Measurements from ENCODE around the gene DAG1. TPM values are rescaled to one million over a fixed set of nuclear protein-coding genes. Genes with fewer than 3 reads are reported as not detected.

The DAG1 gene
- total and polyA plus RNA-seq, 2 experiments from 2014 or later, result 29.9 to 152 TPM

DNA sequence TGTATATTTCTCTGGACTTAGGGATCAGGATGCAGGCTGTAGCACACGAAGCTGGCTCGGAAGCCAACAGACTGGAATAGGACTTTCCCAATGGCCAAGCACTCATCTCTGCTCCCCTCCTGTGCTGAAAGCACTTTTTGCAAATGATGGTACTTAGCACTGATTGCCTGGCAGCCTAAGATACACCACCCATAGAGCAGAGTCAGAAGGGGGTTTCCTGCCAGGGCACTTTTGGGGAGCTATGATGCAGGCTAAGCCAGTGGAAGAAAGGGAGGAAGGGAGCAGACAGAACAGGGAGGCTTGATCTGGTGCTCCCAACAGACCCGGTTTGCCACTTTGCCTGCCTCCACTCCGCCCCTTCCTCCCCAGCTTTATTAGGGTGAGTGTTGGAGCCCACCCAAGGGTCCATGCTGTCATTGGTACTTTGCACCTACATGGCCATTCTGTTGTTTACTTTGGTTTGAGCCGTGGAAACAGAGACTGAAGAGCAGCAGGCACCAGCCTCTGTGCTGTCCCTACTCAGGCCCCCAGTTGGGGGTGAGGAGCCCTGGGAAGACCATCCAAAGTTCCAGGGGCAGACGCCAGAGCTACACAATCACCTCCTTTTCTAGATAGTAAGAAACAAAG lies 100.1 kb downstream of the DAG1 start:
- Mint-ChIP-seq H3K4me3 (no peak overlapping the region), H3K9me3 (no peaks in the 10 kb centered on the region), H3K27me3 (ENCODE audit: insufficient read depth, low read depth, poor library complexity) (peaks cover 7% of the 10 kb centered on the region), H3K36me3 (ENCODE audit: low read depth) (no peaks in the 10 kb centered on the region), H3K27ac (peak overlapping the region; percentile 20; the same call in 1 of the 2 replicates), H3K4me1 (peaks cover 19% of the 10 kb centered on the region)
- TF ChIP-seq ZNF114 (CRISPR knock-in tag; IDR thresholded peaks at IDR 0.05), result no peak
- Histone ChIP-seq H3K27me3 (ENCODE audit: insufficient read depth) (no peaks in the 10 kb centered on the region), H3K27ac (ENCODE audit: low read depth) (0 out of 2 replicates have a peak overlapping the region, but pooled peaks have one; percentile 39), H3K9me2 (ENCODE audit: insufficient read depth) (no peaks in the 10 kb centered on the region), H3F3A (replicated peaks; ENCODE audit: low read depth) (no peaks in the 10 kb centered on the region), H3K4me1 (ENCODE audit: insufficient read depth) (peaks cover 6% of the 10 kb centered on the region; the same call in 1 of the 2 replicates), H3K4me2 (peak overlapping the region; percentile 4; the same call in 1 of the 2 replicates), H3K36me3 (ENCODE audit: insufficient read depth) (no peaks in the 10 kb centered on the region), H2AFZ (no peak overlapping the region), H4K20me1 (replicated peaks; ENCODE audit: insufficient read depth) (no peaks in the 10 kb centered on the region; the same call in 1 of the 2 replicates), H3K79me2 (replicated peaks; ENCODE audit: insufficient read depth) (no peaks in the 10 kb centered on the region), H3K4me3 (no peak overlapping the region)
- DNase-seq (ENCODE audit: low spot score) (no peak), ATAC-seq (peak; percentile 63)

DNA sequence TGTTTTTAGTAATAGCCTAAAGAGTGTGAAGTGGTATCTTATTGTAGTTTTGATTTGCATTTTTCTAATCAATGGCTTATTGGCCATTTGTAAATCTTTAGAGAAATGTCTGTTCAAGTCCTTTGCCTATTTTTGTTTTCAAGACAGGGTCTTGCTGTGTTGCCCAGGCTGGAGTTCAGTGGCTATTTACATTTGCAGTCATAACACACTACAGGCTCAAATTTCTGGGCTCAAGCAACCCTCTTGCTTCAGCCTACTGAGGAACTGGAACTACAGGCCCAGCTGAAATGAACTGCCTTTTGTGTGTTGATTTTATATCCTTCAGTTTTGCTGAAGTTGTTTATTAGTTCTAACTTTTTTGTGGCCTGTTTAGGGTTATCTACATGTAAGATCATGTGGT lies 112.1 kb downstream of the DAG1 start:
- Histone ChIP-seq H3K4me1 (ENCODE audit: insufficient read depth) (0 out of 2 replicates have a peak, but pooled peaks cover 6% of the 10 kb centered on the region), H3K9me2 (ENCODE audit: insufficient read depth) (no peaks in the 10 kb centered on the region), H3F3A (replicated peaks; ENCODE audit: low read depth) (no peaks in the 10 kb centered on the region), H3K79me2 (replicated peaks; ENCODE audit: insufficient read depth) (no peaks in the 10 kb centered on the region), H3K4me3 (no peak overlapping the region), H3K27me3 (ENCODE audit: insufficient read depth) (no peaks in the 10 kb centered on the region), H3K27ac (ENCODE audit: low read depth) (no peak overlapping the region), H3K36me3 (ENCODE audit: insufficient read depth) (no peaks in the 10 kb centered on the region), H2AFZ (no peak overlapping the region), H4K20me1 (replicated peaks; ENCODE audit: insufficient read depth) (no peaks in the 10 kb centered on the region), H3K4me2 (no peak overlapping the region)
- Mint-ChIP-seq H3K4me3 (no peak overlapping the region), H3K27ac (no peak overlapping the region), H3K4me1 (no peaks in the 10 kb centered on the region), H3K9me3 (no peaks in the 10 kb centered on the region), H3K27me3 (ENCODE audit: insufficient read depth, low read depth, poor library complexity) (peaks cover 4% of the 10 kb centered on the region), H3K36me3 (ENCODE audit: low read depth) (no peaks in the 10 kb centered on the region)
- DNase-seq (ENCODE audit: low spot score) (no peak), ATAC-seq (no peak)
- TF ChIP-seq POLR2AphosphoS5 (IDR thresholded peaks at IDR 0.05; ENCODE audit: low read depth), result no peak
- no peak for TF ChIP-seq ETS1 (IDR thresholded peaks at IDR 0.05)
- TF ChIP-seq CTCF (conservative IDR thresholded peaks at IDR 0.05; ENCODE audit: low read depth in 2 of 2), result no peak
- no peak for TF ChIP-seq ZNF462 (CRISPR knock-in tag; IDR thresholded peaks at IDR 0.05)
- no peak for TF ChIP-seq JUNB (IDR thresholded peaks at IDR 0.05; ENCODE audit: unreplicated experiment)
- TF ChIP-seq CREB1 (CRISPR knock-in tag; IDR thresholded peaks at IDR 0.05; ENCODE audit: low read depth), result no peak
- no peak for TF ChIP-seq STAT1 (IDR thresholded peaks at IDR 0.05; ENCODE audit: unreplicated experiment)
- no peak for TF ChIP-seq ZNF114 (CRISPR knock-in tag; IDR thresholded peaks at IDR 0.05)
